ENCODE results near the gene FANCG.

Gene FANCG

GRCh38 chr9:35079426-35080341 lies at the start of gene FANCG:
TSS of gene FANCG (minus strand) at chr9:35079942. CDS start at chr9:35079524, 418 bp downstream.
- DNase-seq: peak; percentile 94

- DNase-seq: peak; percentile 95
Measured at GRCh38 chr9:35116898-35117551, 37.3 kb upstream of the FANCG start.

GRCh38 chr9:35116539-35116897 lies 36.8 kb upstream of the FANCG start:
- no peak for DNase-seq

DNA sequence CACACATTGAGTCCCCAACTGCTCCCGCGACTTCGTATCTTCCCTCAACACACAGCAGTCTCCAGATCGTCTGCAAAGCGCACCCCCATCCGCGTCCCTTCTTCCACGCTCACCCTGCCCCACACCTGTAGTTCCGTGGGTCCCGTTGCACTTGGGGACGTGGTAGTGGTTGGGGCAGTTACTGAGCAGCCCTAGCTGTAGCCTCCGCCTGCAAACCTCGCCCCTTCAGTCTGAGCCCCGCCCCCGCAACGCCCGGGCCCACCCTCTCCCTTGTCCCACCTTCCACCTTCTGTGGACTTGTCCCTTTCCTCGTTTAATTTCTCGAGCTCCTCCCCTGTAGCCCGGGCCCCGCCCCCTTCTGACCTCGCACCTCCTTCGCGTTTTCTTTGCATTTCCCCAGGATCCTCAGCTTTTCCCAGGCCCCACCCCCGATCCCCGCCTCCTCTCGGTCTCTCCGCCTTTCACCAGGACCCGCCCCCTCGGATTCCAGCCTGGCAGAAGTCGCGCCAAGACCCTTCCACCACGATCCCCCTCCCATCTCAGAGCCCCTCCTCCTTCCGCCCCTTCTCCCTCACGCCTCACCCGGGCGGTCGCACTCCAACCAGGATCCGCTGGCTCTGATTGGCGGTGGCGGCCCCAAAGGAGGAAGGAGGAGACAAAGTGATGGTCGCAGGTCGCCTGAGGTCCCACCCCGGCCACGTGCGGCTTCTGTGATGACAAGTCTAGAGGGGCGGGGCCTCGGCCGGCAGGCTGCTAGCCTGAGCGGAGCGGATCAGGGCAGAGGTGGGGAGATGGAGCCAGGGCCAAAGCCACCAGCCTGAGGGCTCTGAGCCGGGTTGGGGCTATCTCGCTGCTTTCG lies 36.2 kb upstream of the FANCG start, which contains the start of gene ATOSB:
Gene ATOSB, minus strand, starts transcription at position 183 of the 859 bp plus-strand sequence. CDS start 7,588 bp downstream, outside the sequence.
- peak; percentile 98 for DNase-seq

DNA sequence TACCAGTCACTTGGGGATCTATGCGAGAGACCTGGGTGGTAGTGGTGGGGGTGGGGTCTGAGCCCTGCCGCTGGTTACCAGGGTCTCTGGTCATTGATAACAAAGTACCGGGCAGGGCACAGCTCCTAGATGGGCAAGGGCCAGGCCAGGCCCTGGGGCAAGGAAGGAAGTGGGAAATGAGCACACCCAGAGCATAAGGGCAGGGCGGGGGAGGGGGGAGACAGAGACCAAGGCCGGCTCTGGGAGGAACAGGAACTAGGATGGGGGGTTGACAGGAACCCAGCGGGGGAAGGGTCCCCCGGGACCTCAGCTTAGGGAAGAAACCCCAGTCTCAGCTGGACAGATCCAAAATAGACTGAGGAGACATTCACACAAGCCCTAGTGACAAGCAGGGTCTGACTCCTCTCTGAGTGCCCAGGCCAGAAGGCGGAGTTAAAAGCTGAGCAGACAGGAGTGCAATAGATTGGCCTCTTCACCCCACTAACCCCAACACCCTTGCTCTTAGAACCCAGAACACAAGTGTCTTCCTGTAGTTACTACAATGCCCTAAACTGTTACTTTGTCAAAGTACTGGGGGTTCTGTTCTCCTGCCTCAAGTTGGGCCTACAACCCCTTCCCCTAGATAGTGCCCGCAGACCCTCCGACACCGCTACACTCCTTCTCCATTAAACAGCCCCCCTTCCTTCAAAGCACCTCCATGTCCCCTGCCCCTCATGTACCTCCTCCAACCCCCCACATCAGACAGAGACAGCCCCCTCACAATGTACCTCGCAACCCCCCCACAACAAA lies 35.3 kb upstream of the FANCG start:
- peak; percentile 60 for DNase-seq

GRCh38 chr9:35114113-35114839 lies 34.5 kb upstream of the FANCG start:
- peak; percentile 96 for DNase-seq

DNA sequence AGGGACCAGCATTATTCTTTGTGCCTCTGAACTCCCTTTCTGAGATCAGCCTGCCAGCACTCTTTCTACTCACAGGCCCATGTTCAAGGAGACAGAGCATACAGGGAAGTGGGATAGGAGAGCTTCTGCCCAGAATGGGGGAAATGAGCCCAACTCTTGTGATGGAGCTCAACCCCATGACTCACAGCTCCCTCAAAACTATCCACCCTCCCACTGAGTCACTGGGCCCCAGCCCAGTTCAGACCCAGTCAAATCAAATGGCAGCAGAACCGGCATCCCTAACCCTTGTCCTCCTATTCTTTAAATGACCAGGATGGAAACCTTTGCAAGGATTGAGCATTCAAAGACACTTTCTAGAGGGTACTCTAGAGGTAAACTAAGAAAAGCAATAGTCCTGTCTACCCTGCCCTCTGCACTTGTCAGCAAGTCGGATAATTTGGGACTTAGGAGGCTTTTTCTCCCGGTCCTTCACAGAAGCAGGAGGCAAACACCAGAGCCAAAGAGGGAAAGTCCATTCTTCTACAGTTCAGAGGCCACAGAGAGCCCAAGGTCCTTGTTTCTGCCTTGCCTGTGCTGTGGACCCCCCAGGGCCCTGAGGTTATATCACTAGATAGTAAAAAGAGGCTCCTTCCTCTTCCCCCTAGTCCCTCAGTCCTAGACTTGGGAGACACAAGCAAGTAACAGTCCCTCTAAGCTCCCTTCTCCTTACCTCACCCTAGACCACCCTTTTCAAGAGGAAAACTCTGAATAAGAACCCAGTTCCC lies 32.7 kb upstream of the FANCG start:
- peak; percentile 86 for DNase-seq

GRCh38 chr9:35111001-35111933 lies 31.5 kb upstream of the FANCG start:
- peak; percentile 99 for DNase-seq

GRCh38 chr9:35110327-35110761 lies 30.6 kb upstream of the FANCG start:
- DNase-seq: peak; percentile 67

- DNase-seq: no peak
Measured at GRCh38 chr9:35108946-35109575, 29.3 kb upstream of the FANCG start.

DNA sequence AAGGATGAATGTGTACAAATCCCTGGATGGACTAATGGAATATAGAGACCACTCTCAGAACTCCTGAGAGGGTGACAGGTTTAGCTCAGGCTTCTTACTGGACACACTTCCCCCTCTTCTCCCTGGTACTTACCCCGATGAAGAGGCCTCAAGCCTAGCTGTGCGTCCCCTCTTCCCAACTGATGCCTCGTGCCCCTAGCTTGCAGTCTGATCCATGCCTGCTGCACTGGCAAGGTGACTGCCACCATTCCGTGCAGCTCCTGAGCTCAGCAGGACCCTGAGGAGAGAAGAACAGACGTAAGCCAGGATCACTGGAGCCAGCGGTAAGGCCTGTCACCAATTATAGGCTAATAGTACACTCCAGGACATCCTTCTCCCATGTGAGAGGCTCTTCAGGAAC lies 28.7 kb upstream of the FANCG start:
- DNase-seq: no peak

- DNase-seq: no peak
Measured at GRCh38 chr9:35107297-35108290, 27.9 kb upstream of the FANCG start.

GRCh38 chr9:35106343-35106730 lies 26.6 kb upstream of the FANCG start:
- no peak for DNase-seq

GRCh38 chr9:35105571-35106342 lies 26.0 kb upstream of the FANCG start:
- DNase-seq: no peak

DNA sequence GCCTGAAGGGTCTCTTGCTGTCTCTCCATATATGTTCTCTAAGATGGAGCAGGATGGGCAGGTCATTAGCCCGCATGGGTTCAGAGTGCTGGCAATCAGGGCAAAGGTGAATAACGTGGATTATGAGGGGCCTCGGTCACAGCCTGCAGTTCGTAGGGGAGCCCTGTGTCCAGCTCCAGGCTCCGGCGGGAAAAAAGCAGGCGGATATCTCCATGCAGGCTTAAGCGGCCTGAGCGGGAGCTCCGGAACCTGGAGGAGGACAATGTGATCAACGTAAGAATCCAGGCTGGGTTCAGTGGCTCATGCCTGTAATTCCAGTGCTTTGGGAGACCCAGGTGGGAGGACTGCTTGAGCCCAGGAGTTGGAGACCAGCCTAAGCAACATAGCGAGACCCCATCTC lies 25.4 kb upstream of the FANCG start:
- no peak for DNase-seq

- DNase-seq: no peak
Measured at GRCh38 chr9:35104586-35104985, 24.8 kb upstream of the FANCG start.

DNA sequence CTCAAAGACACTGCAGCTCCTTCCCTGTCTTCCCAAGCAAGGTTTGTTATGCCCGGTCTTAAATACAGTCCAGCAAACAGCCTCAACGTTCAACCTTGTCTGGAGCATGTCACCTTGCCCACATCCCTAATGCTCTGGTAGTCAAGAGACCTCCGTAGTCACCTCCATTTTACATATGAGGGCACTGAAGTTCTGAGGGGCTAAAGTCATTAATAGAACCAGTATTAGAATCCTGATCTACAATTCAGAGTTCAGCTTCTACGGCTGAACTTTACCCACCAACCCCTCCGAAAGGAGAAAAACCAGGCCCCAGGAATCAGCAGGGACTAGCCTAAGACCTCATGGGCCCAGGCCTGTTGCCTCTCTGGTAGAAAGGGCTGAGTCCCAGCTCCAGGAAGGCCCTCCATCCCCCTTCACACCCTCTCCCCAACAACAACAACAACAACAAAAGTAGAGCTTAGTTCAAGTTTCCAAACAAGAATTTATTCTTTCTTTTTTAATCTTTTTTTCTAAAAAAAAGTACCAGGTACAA lies 24.0 kb upstream of the FANCG start:
- DNase-seq: no peak
